HepG2 (cell line): ENCODE results near the gene PIP5K1C. TPM values are rescaled to one million over a fixed set of nuclear protein-coding genes. Genes with fewer than 3 reads are reported as not detected.
A peak's percentile ranks its signal among the peaks of the same experiment; 100 is the strongest.

ENCODE experiments used
- DNMT1 ChIP-seq: sonication (generic); formaldehyde crosslinking; IDR thresholded peaks from 2 replicates; pipeline ENCODE4 v1.5.1; 2020; ENCODE audit warnings: mild to moderate bottlenecking, missing genetic modification reagents
- FOXJ3 ChIP-seq: sonication (generic); formaldehyde crosslinking; IDR thresholded peaks from 2 replicates; pipeline ENCODE4 v1.4.0; 2020; ENCODE audit warnings: missing genetic modification reagents, mild to moderate bottlenecking, borderline replicate concordance
- HNRNPL ChIP-seq: fragments of 200-400 bp; formaldehyde crosslinking; IDR thresholded peaks from 2 replicates; pipeline ENCODE4 v1.6.1; 2017; ENCODE audit warnings: mild to moderate bottlenecking, low read depth, low read length
- HOXA7 ChIP-seq: sonication (generic); formaldehyde crosslinking; IDR thresholded peaks from 2 replicates; pipeline ENCODE4 v1.8.1; 2022; ENCODE audit warnings: mild to moderate bottlenecking, missing genetic modification reagents, moderate library complexity
- IKZF1 ChIP-seq: fragments of 450-650 bp; IDR thresholded peaks from 2 replicates; pipeline ENCODE4 v1.7.1; 2016
- LCORL ChIP-seq, 2 experiments: fragments of 450-650 bp in 1 of 2; sonication (generic) in 1 of 2; formaldehyde crosslinking in 1 of 2; IDR thresholded peaks; 2 replicates each; pipeline versions ENCODE4 v1.5.0 to v1.6.1; 2017 to 2020; ENCODE audit warnings: antibody characterized with exemption in 1 of 2, missing genetic modification reagents in 1 of 2
- MED13 ChIP-seq: sonication (generic); formaldehyde crosslinking; IDR thresholded peaks from 2 replicates; pipeline ENCODE4 v1.5.0; 2020; ENCODE audit warnings: missing genetic modification reagents
- MED8 ChIP-seq: sonication (generic); formaldehyde crosslinking; IDR thresholded peaks from 2 replicates; pipeline ENCODE4 v1.8.1; 2023; ENCODE audit warnings: mild to moderate bottlenecking, missing genetic modification reagents; ENCODE audit not compliant: insufficient replicate concordance
- MTERF4 ChIP-seq: sonication (generic); formaldehyde crosslinking; IDR thresholded peaks from 2 replicates; pipeline ENCODE4 v1.8.0; 2023; ENCODE audit warnings: mild to moderate bottlenecking, missing genetic modification reagents
- NFE2 ChIP-seq: sonication (generic); formaldehyde crosslinking; IDR thresholded peaks from 2 replicates; pipeline ENCODE4 v1.4.0; 2020; ENCODE audit warnings: missing genetic modification reagents
- NKX3-1 ChIP-seq: sonication (generic); formaldehyde crosslinking; IDR thresholded peaks from 2 replicates; pipeline ENCODE4 v1.5.0; 2020; ENCODE audit warnings: missing genetic modification reagents
- NPAS2 ChIP-seq: sonication (generic); formaldehyde crosslinking; IDR thresholded peaks from 2 replicates; pipeline ENCODE4 v1.8.0; 2022; ENCODE audit warnings: mild to moderate bottlenecking, missing genetic modification reagents, borderline replicate concordance
- NR3C1 ChIP-seq: sonication (generic); formaldehyde crosslinking; IDR thresholded peaks from 2 replicates; pipeline ENCODE4 v1.4.0; 2020; ENCODE audit warnings: missing genetic modification reagents
- PHF8 ChIP-seq: sonication (generic); formaldehyde crosslinking; IDR thresholded peaks from 2 replicates; pipeline ENCODE4 v1.5.0; 2020; ENCODE audit warnings: missing genetic modification reagents
- SAP130 ChIP-seq: IDR thresholded peaks from 2 replicates; pipeline ENCODE4 v1.6.1; 2016; ENCODE audit warnings: low read depth
- ZBTB49 ChIP-seq: sonication (generic); formaldehyde crosslinking; IDR thresholded peaks from 2 replicates; pipeline ENCODE4 v1.4.0; 2020; ENCODE audit warnings: missing genetic modification reagents, borderline replicate concordance
- ZFY ChIP-seq: sonication (generic); formaldehyde crosslinking; IDR thresholded peaks from 2 replicates; pipeline ENCODE4 v1.4.0; 2020; ENCODE audit warnings: missing genetic modification reagents
- ZIK1 ChIP-seq: sonication (generic); formaldehyde crosslinking; IDR thresholded peaks from 2 replicates; pipeline ENCODE4 v1.5.0; 2020; ENCODE audit warnings: mild to moderate bottlenecking, low read depth, missing genetic modification reagents, borderline replicate concordance
- ZNF10 ChIP-seq: sonication (generic); formaldehyde crosslinking; IDR thresholded peaks from 2 replicates; pipeline ENCODE4 v1.4.0; 2020; ENCODE audit warnings: mild to moderate bottlenecking, low read depth, missing genetic modification reagents, borderline replicate concordance
- ZNF367 ChIP-seq: sonication (generic); formaldehyde crosslinking; IDR thresholded peaks from 2 replicates; pipeline ENCODE4 v1.4.0; 2020; ENCODE audit warnings: missing genetic modification reagents, borderline replicate concordance
- ZSCAN29 ChIP-seq: sonication (generic); formaldehyde crosslinking; conservative IDR thresholded peaks from 2 replicates; pipeline ENCODE4 v1.4.0; 2020; ENCODE audit warnings: mild to moderate bottlenecking, missing genetic modification reagents
- polyA plus RNA-seq, 8 experiments: library from polyadenylated mRNA; depleted of rRNA in 3 of 8; stranded (reverse) in 7 of 8; unstranded in 1 of 8; fragments of >200 nt; fragmentation: Illumina TruSeq in 4 of 8; extraction: Trizol in 4 of 8; gene quantifications; 2 replicates each; pipeline versions ENCODE4 v1.2.1 to v1.2.3, GENCODE V29; 2011 to 2016; ENCODE audit warnings: low read depth in 4 of 8, missing spikeins in 1 of 8, mixed read lengths in 1 of 8; ENCODE audit not compliant: insufficient read depth in 1 of 8
- total RNA-seq, 5 experiments: library from RNA; depleted of rRNA; stranded (reverse); fragments of >200 nt; fragmentation: Illumina TruSeq; extraction: Trizol; gene quantifications; 2 replicates each; pipeline ENCODE4 v1.2.3, GENCODE V29; 2016; ENCODE audit warnings: low read depth in 1 of 5
- TF ChIP-seq, protein P1 (sequence below): sonication (generic); formaldehyde crosslinking; IDR thresholded peaks from 2 replicates; pipeline ENCODE4 v1.4.0; 2020; ENCODE audit warnings: missing genetic modification reagents, borderline replicate concordance

Gene PIP5K1C
- total and polyA plus RNA-seq, 2 of the 13 experiments (the other 11 are each of a cell fraction or from before 2014, with no cell fraction given): 3.6 to 4.3 TPM

DNA sequence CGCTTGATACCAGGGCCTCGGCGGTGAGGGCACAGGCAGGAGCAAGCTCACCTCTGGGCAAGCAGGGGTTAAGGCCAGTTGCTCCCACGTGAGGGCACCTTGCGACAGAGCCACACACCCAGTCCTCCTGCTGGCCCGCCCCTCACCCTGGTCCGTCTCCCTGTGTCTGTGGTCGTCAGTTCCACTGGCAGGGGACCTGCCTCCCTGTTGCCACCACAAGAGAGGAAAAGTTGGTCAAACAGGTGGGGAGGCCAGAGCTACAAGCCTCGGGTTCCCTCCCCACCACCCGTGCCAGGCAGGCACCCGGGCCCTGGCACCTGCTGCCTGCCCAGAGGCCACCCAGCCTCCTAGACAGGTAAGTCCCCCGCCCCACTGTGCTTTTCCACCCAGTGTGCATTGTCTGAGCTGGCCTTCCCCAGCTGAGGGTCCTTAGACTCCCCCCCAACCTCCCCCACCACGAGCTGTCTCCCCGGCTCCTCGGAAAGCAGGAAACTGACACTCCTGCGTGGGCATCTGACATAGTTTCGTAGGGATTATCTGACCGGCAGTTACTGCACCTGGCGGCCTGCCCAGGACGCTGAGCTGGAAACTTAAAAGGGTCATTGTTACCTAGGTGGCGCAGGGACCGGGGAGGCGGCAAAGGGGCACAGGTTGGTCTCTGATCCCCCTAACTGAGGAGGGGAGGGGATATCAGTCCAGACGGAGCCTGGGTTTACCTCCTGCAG, 8.1 kb upstream of the PIP5K1C start, which contains the start of gene TJP3 (continued):
- no peak for TF ChIP-seq DNMT1 (CRISPR knock-in tag)
- no peak for TF ChIP-seq MTERF4 (CRISPR knock-in tag)
- no peak for TF ChIP-seq FOXJ3 (CRISPR knock-in tag)
- no peak for TF ChIP-seq MED13
- TF ChIP-seq IKZF1: no peak
- TF ChIP-seq NKX3-1 (CRISPR knock-in tag): no peak
- TF ChIP-seq LCORL (IDR thresholded peaks at IDR 0.05): no peak
- peak; percentile 18; the same call in 1 of the 2 replicates for TF ChIP-seq LCORL (CRISPR knock-in tag; IDR thresholded peaks at IDR 0.05)
- TF ChIP-seq NR3C1 (CRISPR knock-in tag): no peak
- TF ChIP-seq HNRNPL: peak; percentile 98
- TF ChIP-seq ZNF367 (CRISPR knock-in tag): no peak
- TF ChIP-seq ZFY (CRISPR knock-in tag): no peak
- no peak for TF ChIP-seq NFE2 (CRISPR knock-in tag)
- no peak for TF ChIP-seq ZBTB49
- TF ChIP-seq, protein P1, sequence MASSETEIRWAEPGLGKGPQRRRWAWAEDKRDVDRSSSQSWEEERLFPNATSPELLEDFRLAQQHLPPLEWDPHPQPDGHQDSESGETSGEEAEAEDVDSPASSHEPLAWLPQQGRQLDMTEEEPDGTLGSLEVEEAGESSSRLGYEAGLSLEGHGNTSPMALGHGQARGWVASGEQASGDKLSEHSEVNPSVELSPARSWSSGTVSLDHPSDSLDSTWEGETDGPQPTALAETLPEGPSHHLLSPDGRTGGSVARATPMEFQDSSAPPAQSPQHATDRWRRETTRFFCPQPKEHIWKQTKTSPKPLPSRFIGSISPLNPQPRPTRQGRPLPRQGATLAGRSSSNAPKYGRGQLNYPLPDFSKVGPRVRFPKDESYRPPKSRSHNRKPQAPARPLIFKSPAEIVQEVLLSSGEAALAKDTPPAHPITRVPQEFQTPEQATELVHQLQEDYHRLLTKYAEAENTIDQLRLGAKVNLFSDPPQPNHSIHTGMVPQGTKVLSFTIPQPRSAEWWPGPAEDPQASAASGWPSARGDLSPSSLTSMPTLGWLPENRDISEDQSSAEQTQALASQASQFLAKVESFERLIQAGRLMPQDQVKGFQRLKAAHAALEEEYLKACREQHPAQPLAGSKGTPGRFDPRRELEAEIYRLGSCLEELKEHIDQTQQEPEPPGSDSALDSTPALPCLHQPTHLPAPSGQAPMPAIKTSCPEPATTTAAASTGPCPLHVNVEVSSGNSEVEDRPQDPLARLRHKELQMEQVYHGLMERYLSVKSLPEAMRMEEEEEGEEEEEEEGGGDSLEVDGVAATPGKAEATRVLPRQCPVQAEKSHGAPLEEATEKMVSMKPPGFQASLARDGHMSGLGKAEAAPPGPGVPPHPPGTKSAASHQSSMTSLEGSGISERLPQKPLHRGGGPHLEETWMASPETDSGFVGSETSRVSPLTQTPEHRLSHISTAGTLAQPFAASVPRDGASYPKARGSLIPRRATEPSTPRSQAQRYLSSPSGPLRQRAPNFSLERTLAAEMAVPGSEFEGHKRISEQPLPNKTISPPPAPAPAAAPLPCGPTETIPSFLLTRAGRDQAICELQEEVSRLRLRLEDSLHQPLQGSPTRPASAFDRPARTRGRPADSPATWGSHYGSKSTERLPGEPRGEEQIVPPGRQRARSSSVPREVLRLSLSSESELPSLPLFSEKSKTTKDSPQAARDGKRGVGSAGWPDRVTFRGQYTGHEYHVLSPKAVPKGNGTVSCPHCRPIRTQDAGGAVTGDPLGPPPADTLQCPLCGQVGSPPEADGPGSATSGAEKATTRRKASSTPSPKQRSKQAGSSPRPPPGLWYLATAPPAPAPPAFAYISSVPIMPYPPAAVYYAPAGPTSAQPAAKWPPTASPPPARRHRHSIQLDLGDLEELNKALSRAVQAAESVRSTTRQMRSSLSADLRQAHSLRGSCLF (CRISPR knock-in tag): no peak
- no peak for TF ChIP-seq NPAS2
- peak; percentile 53 for TF ChIP-seq SAP130 (CRISPR knock-in tag)
- no peak for TF ChIP-seq HOXA7 (CRISPR knock-in tag)
- no peak for TF ChIP-seq ZIK1 (CRISPR knock-in tag)
- TF ChIP-seq ZSCAN29: no peak
- no peak for TF ChIP-seq ZNF10 (CRISPR knock-in tag)
- TF ChIP-seq MED8 (CRISPR knock-in tag): no peak
- peak; percentile 52; the same call in 1 of the 2 replicates for TF ChIP-seq PHF8 (CRISPR knock-in tag)
